Body of pancreas (tissue), 4 donors: ENCODE measurements around the gene CRAMP1.

Experiments used
- CTCF ChIP-seq, 7 experiments: fragments of 450-650 bp in 4 of 7; fragments of 200-600 bp in 3 of 7; sonication (generic) in 3 of 7; IDR thresholded peaks; one replicate each; pipeline ENCODE4 v1.5.1; 2016 to 2019; ENCODE audit warnings: antibody characterized with exemption in 7 of 7
- POLR2A ChIP-seq, 3 donors: fragments of 450-650 bp; IDR thresholded peaks; one replicate each; pipeline ENCODE4 v1.6.1; 2016; ENCODE audit warnings: antibody characterized with exemption in 3 of 3, mild to moderate bottlenecking in 2 of 3

- no peak for TF ChIP-seq CTCF (IDR thresholded peaks at IDR 0.05)
- TF ChIP-seq POLR2A (IDR thresholded peaks at IDR 0.05): no peak
These were observed 46.9 kb upstream of the CRAMP1 start for GRCh38 chr16:1565083-1565805.
